GM12878 (cell line): ENCODE results near the gene SPDYC. TPM values are rescaled to one million over a fixed set of nuclear protein-coding genes. Genes with fewer than 3 reads are reported as not detected.

Experiments
- ATAC-seq: fragments of 200-7000 bp; cut with Tn5 transposase; 3 replicates; pipeline ENCODE4 v1.9.1; 2020; ENCODE audit warnings: mild to moderate bottlenecking, moderate library complexity
- BruUV-seq: library from RNA; stranded (reverse); fragments of 400-500 nt; replicated peaks from 2 replicates; lab custom pipeline; 2021; lab: Mats Ljungman, UMichigan
- CTCF ChIA-PET: fragments of 300-600 bp; sonication (Branson Sonifier 250); formaldehyde crosslinking; extraction: SDS; loops from one replicate; lab custom pipeline; 2021; ENCODE audit warnings: inconsistent platforms; lab: Yijun Ruan, JAX
- POLR2A ChIA-PET: fragments of 350-600 bp; formaldehyde crosslinking; extraction: SDS; loops from one replicate; lab custom pipeline; 2021; ENCODE audit warnings: inconsistent platforms; lab: Charles Lee
- RAD21 ChIA-PET: fragments of 300-600 bp; sonication (Branson Sonifier 250); formaldehyde crosslinking; loops from one replicate; lab custom pipeline; 2023; ENCODE audit warnings: antibody characterized with exemption; ENCODE audit not compliant: unreplicated experiment; lab: Charles Lee
- SMC1A ChIA-PET: fragments of 300-600 bp; sonication (Branson Sonifier 250); formaldehyde crosslinking; loops from one replicate; lab custom pipeline; 2023; ENCODE audit not compliant: unreplicated experiment, uncharacterized antibody; lab: Charles Lee
- DNase-seq: peaks from one replicate; pipeline ENCODE4 v3.0.0-alpha.2; 2011; ENCODE audit warnings: low read depth, low spot score
- FAIRE-seq: peaks from 3 replicates; lab custom pipeline; 2011; peaks lifted over from hg19 to GRCh38; lab: Jason Lieb, UNC
- H2AFZ ChIP-seq: 2 replicates; pipeline ENCODE4 v1.6.0; 2011; ENCODE audit warnings: low read depth, low read length, control low read depth; ENCODE audit not compliant: control insufficient read depth
- H3K27ac ChIP-seq: 2 replicates; pipeline ENCODE4 v1.5.1; 2011; ENCODE audit warnings: control low read depth; ENCODE audit not compliant: control insufficient read depth, insufficient read depth
- H3K27me3 ChIP-seq, 2 experiments: replicated peaks in 1 of 2; 2 replicates each; pipeline versions ENCODE4 v1.6.0 to v1.6.1; 2011; ENCODE audit warnings: low read length in 1 of 2; ENCODE audit not compliant: control insufficient read depth in 2 of 2, insufficient read depth in 2 of 2
- H3K36me3 ChIP-seq, 2 experiments: 2 replicates each; pipeline ENCODE4 v1.5.1; 2011; ENCODE audit warnings: low read length in 1 of 2; ENCODE audit not compliant: control insufficient read depth in 2 of 2, insufficient read depth in 2 of 2
- H3K4me1 ChIP-seq: 2 replicates; pipeline ENCODE4 v1.6.1; 2011; ENCODE audit warnings: mild to moderate bottlenecking, low read length, moderate library complexity, mixed read lengths; ENCODE audit not compliant: control insufficient read depth, insufficient read depth
- H3K4me2 ChIP-seq: 2 replicates; pipeline ENCODE4 v1.6.0; 2011; ENCODE audit warnings: control low read depth; ENCODE audit not compliant: control insufficient read depth, insufficient read depth
- H3K4me3 ChIP-seq: fragments of 200-600 bp; sonication (generic); 2 replicates; pipeline ENCODE4 v1.5.1; 2016
- H3K79me2 ChIP-seq: 2 replicates; pipeline ENCODE4 v1.6.0; 2011; ENCODE audit warnings: low read length; ENCODE audit not compliant: control insufficient read depth, insufficient read depth
- H3K9ac ChIP-seq: 2 replicates; pipeline ENCODE4 v1.8.0; 2011; ENCODE audit warnings: low read length, control low read depth, mixed read lengths; ENCODE audit not compliant: control insufficient read depth, insufficient read depth
- H3K9me3 ChIP-seq: replicated peaks from 3 replicates; pipeline ENCODE4 v1.5.1; 2011; ENCODE audit warnings: mild to moderate bottlenecking, low read length; ENCODE audit not compliant: control insufficient read depth, insufficient read depth
- H4K20me1 ChIP-seq: 2 replicates; pipeline ENCODE4 v1.6.0; 2011; ENCODE audit not compliant: control insufficient read depth, insufficient read depth
- BACH1 ChIP-seq: fragments of 450-650 bp; IDR thresholded peaks from 2 replicates; pipeline ENCODE4 v1.6.1; 2017; ENCODE audit warnings: mild to moderate bottlenecking, borderline replicate concordance
- ESRRA ChIP-seq: IDR thresholded peaks from 2 replicates; pipeline ENCODE4 v1.6.1; 2012; ENCODE audit warnings: mild to moderate bottlenecking, low read length, improper control_type of control experiment
- EZH2 ChIP-seq: IDR thresholded peaks from 2 replicates; pipeline ENCODE4 v1.6.1; 2012; ENCODE audit warnings: low read depth, mild to moderate bottlenecking, control low read depth, inconsistent platforms, low read length, borderline replicate concordance; ENCODE audit not compliant: control insufficient read depth
- FOXK2 ChIP-seq: fragments of 450-650 bp; IDR thresholded peaks from 2 replicates; pipeline ENCODE4 v1.6.1; 2017; ENCODE audit warnings: mild to moderate bottlenecking, moderate library complexity
- GABPA ChIP-seq: IDR thresholded peaks from 2 replicates; pipeline ENCODE4 v1.6.1; 2014; ENCODE audit warnings: antibody characterized with exemption, low read depth, mild to moderate bottlenecking, inconsistent platforms
- HDAC2 ChIP-seq: fragments of 200-600 bp; sonication (generic); IDR thresholded peaks from 2 replicates; pipeline ENCODE4 v1.6.1; 2017
- HDGF ChIP-seq: fragments of 450-650 bp; IDR thresholded peaks from 2 replicates; pipeline ENCODE4 v1.6.1; 2016; ENCODE audit warnings: antibody characterized with exemption
- IKZF2 ChIP-seq, 2 experiments: fragments of 450-650 bp; IDR thresholded peaks; 2 replicates each; pipeline ENCODE4 v1.6.1; 2017; ENCODE audit warnings: mild to moderate bottlenecking in 2 of 2, moderate library complexity in 2 of 2
- IRF4 ChIP-seq: IDR thresholded peaks from 2 replicates; pipeline ENCODE4 v1.6.1; 2011; ENCODE audit warnings: low read depth, low read length
- KAT2A ChIP-seq: conservative IDR thresholded peaks from 2 replicates; pipeline ENCODE4 v1.6.1; 2011; ENCODE audit warnings: low read depth, low read length; ENCODE audit not compliant: control insufficient read depth
- LARP7 ChIP-seq: fragments of 450-650 bp; IDR thresholded peaks from 2 replicates; pipeline ENCODE4 v1.6.1; 2017; ENCODE audit warnings: mild to moderate bottlenecking
- NFYA ChIP-seq: IDR thresholded peaks from 2 replicates; pipeline ENCODE4 v1.6.1; 2011; ENCODE audit warnings: low read depth, mild to moderate bottlenecking, low read length, improper control_type of control experiment, borderline replicate concordance
- NFYB ChIP-seq: IDR thresholded peaks from 2 replicates; pipeline ENCODE4 v1.6.1; 2011; ENCODE audit warnings: low read depth, mild to moderate bottlenecking, low read length, improper control_type of control experiment, moderate library complexity; ENCODE audit not compliant: insufficient read depth
- NRF1 ChIP-seq: conservative IDR thresholded peaks from 2 replicates; pipeline ENCODE4 v1.6.1; 2011; ENCODE audit warnings: mild to moderate bottlenecking, low read depth, low read length, improper control_type of control experiment
- PKNOX1 ChIP-seq: fragments of 450-650 bp; IDR thresholded peaks from 2 replicates; pipeline ENCODE4 v1.6.1; 2016; ENCODE audit warnings: mild to moderate bottlenecking
- TCF12 ChIP-seq: IDR thresholded peaks from 2 replicates; pipeline ENCODE4 v1.6.1; 2011; ENCODE audit warnings: low read depth, mild to moderate bottlenecking, low read length
- ZNF384 ChIP-seq: IDR thresholded peaks from 2 replicates; pipeline ENCODE4 v1.6.1; 2012; ENCODE audit warnings: low read depth, mild to moderate bottlenecking, low read length, improper control_type of control experiment, borderline replicate concordance
- WGBS: methylation state at CpG from one replicate; pipeline ENCODE4 v1.1.6; 2016; ENCODE audit warnings: low lambda C conversion rate; ENCODE audit not compliant: insufficient replicate concordance, insufficient coverage; ENCODE audit errors: missing lambda C conversion rate; 5-methylcytosine and 5-hydroxymethylcytosine counted together
- in situ Hi-C: fragments of 300-500 bp; cut with MboI; formaldehyde crosslinking; loops from 9 replicates; pipeline ENCODE4 v1.14.3; 2018; ENCODE audit warnings: mixed read lengths
- intact Hi-C: fragments of 100-400 bp; cut with micrococcal nuclease; formaldehyde crosslinking; loops from one replicate; pipeline ENCODE4 v1.14.2; 2022; ENCODE audit not compliant: unreplicated experiment
- polyA plus RNA-seq, 11 experiments: library from polyadenylated mRNA; depleted of rRNA in 4 of 11; unstranded in 6 of 11; stranded (reverse) in 5 of 11; fragments of >200 nt; fragmentation: Nextera tagmentation in 4 of 11; fragmentation: Illumina TruSeq in 1 of 11; extraction: Ambion mirVana in 4 of 11; extraction: Trizol in 1 of 11; gene quantifications; 1 replicate in 1 of 11; 2 replicates in 10 of 11; pipeline versions ENCODE4 v1.2.1 to v1.2.3, GENCODE V29; 2011 to 2016; ENCODE audit warnings: inconsistent platforms in 2 of 11, missing spikeins in 2 of 11, low read depth in 1 of 11
- total RNA-seq, 4 experiments: library from RNA; depleted of rRNA in 3 of 4; stranded (reverse); fragments of >200 nt in 3 of 4; fragmentation: Illumina TruSeq in 1 of 4; extraction: Trizol in 1 of 4; gene quantifications; 2 replicates each; pipeline versions ENCODE4 v1.2.1 to v1.2.3, GENCODE V29; 2013 to 2021

SPDYC gene
- total and polyA plus RNA-seq, 10 of the 15 experiments (the other 5 are each of a cell fraction or from before 2014, with no cell fraction given), result not detected

GRCh38 chr11:65208785-65209710 lies 39.0 kb downstream of the SPDYC start:
- WGBS, result 80% methylated on average over 13 of the region's 13 CpGs
- H4K20me1 ChIP-seq, result no peaks in the 10 kb centered on the region
- no peak overlapping the region for H2AFZ ChIP-seq
- ChIA-PET POLR2A (no interaction called here), SMC1A (no interaction called here), RAD21 (no interaction called here), CTCF (interaction anchor here (0.7 to 6.4 kb wide), 3 partner anchors 17 to 121 kb away, joined by 3 to 43 read pairs (median 3); partner anchors contain the start of gene CDC42EP2)
- no peak for FAIRE-seq
- H3K79me2 ChIP-seq, result no peaks in the 10 kb centered on the region
- TF ChIP-seq ESRRA, result no peak
- TF ChIP-seq PKNOX1, result no peak
- TF ChIP-seq EZH2, result no peak
- TF ChIP-seq HDAC2, result no peak
- TF ChIP-seq NRF1, result no peak
- TF ChIP-seq ZNF384, result no peak
- TF ChIP-seq LARP7, result no peak
- TF ChIP-seq FOXK2, result no peak
- TF ChIP-seq TCF12, result no peak
- no peak for TF ChIP-seq NFYA
- no peak for TF ChIP-seq BACH1
- TF ChIP-seq IKZF2 (IDR thresholded peaks at IDR 0.05), result no peak
- TF ChIP-seq NFYB, result no peak
- TF ChIP-seq KAT2A, result no peak
- TF ChIP-seq GABPA, result no peak
- TF ChIP-seq HDGF, result no peak
- TF ChIP-seq IRF4, result no peak
- intact Hi-C loops, result loop anchor here (10.0 kb wide), 1 partner anchor 46 kb away; no protein-coding TSS in a partner anchor
- H3K4me1 ChIP-seq, result peaks cover 7% of the 10 kb centered on the region
- no TSS peak for BruUV-seq
- no peak for DNase-seq
- in situ Hi-C loops, result no loop called here
- H3K27me3 ChIP-seq, result no peaks in the 10 kb centered on the region
- H3K9me3 ChIP-seq, result no peaks in the 10 kb centered on the region
- no peak overlapping the region for H3K4me3 ChIP-seq
- no peak for ATAC-seq
- H3K27ac ChIP-seq, result no peak overlapping the region
- no peak overlapping the region for H3K9ac ChIP-seq
- H3K4me2 ChIP-seq, result no peak overlapping the region
- H3K36me3 ChIP-seq, result peaks cover 2 to 17% of the 10 kb centered on the region in 2 experiments; a peak in 3 of 4 replicates
